ENCODE data around the gene PPP2R5C. TPM values are rescaled to one million over a fixed set of nuclear protein-coding genes. Genes with fewer than 3 reads are reported as not detected.

Gene PPP2R5C
- total and polyA plus RNA-seq, 8 donors, result 103 to 176 (median 112) TPM

DNA sequence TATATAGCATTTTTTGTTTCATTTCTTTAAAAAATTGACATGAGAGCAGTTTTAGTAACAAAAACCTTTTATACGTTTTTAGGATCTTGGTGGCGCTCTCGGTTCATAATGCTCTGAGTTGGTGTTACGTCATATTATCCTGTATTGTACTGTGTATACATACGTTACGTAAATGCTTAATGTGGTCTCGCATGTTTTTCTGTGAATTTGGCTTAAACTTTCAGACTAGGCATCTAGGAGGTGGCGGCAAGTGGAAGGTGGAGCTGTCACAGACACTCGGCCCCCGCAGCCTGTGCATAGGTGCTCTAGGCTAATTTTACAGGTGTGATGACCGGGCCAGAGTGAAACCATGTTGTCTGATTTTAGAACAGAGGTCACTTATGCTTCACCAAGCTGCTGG, 60.0 kb downstream of the PPP2R5C start:
- Histone ChIP-seq H3K27ac (no peak overlapping the region), H3K27me3 (no peaks in the 10 kb centered on the region), H3K4me1 (peaks cover 17 to 53% of the 10 kb centered on the region in 2 donors), H3K36me3 (peaks cover 0 to 12% of the 10 kb centered on the region in 2 donors), H3K4me3 (no peak overlapping the region), H3K9me3 (no peaks in the 10 kb centered on the region)
- ATAC-seq (no peak), DNase-seq (no peak)
- TF ChIP-seq, protein P1, sequence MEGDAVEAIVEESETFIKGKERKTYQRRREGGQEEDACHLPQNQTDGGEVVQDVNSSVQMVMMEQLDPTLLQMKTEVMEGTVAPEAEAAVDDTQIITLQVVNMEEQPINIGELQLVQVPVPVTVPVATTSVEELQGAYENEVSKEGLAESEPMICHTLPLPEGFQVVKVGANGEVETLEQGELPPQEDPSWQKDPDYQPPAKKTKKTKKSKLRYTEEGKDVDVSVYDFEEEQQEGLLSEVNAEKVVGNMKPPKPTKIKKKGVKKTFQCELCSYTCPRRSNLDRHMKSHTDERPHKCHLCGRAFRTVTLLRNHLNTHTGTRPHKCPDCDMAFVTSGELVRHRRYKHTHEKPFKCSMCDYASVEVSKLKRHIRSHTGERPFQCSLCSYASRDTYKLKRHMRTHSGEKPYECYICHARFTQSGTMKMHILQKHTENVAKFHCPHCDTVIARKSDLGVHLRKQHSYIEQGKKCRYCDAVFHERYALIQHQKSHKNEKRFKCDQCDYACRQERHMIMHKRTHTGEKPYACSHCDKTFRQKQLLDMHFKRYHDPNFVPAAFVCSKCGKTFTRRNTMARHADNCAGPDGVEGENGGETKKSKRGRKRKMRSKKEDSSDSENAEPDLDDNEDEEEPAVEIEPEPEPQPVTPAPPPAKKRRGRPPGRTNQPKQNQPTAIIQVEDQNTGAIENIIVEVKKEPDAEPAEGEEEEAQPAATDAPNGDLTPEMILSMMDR (IDR thresholded peaks at IDR 0.05), result no peak
- intact Hi-C loops (cut with DNase I), result no loop called here

- H3K9me3 ChIP-seq, result no peaks in the 10 kb centered on the region
- TF ChIP-seq, protein P1 (IDR thresholded peaks at IDR 0.05), result no peak
- no peaks in the 10 kb centered on the region for H3K27me3 ChIP-seq
- peak overlapping the region; percentile 89 to 95 for H3K27ac ChIP-seq
- DNase-seq (peak in 2 of 4 donors; percentile 85 to 90), ATAC-seq (peak; percentile 29)
- no peak overlapping the region for H3K4me3 ChIP-seq
- H3K4me1 ChIP-seq, result peaks cover 20 to 63% of the 10 kb centered on the region in 2 donors
- H3K36me3 ChIP-seq, result peaks cover 0 to 12% of the 10 kb centered on the region in 2 donors
- intact Hi-C loops (cut with DNase I), result no loop called here
Measured at GRCh38 chr14:101823066-101823465, 61.6 kb downstream of the PPP2R5C start.

- Histone ChIP-seq H3K4me3 (peak overlapping the region in 1 of 2 donors; percentile 8), H3K27ac (peak overlapping the region; percentile 89 to 95), H3K4me1 (peaks cover 20 to 65% of the 10 kb centered on the region in 2 donors), H3K36me3 (peaks cover 0 to 12% of the 10 kb centered on the region in 2 donors), H3K9me3 (no peaks in the 10 kb centered on the region), H3K27me3 (no peaks in the 10 kb centered on the region)
- TF ChIP-seq, protein P1 (IDR thresholded peaks at IDR 0.05), result no peak
- intact Hi-C loops (cut with DNase I), result no loop called here
- DNase-seq (peak in 1 of 4 donors; percentile 21), ATAC-seq (peak; percentile 62)
Measured at GRCh38 chr14:101823511-101824120, 62.1 kb downstream of the PPP2R5C start.

DNA sequence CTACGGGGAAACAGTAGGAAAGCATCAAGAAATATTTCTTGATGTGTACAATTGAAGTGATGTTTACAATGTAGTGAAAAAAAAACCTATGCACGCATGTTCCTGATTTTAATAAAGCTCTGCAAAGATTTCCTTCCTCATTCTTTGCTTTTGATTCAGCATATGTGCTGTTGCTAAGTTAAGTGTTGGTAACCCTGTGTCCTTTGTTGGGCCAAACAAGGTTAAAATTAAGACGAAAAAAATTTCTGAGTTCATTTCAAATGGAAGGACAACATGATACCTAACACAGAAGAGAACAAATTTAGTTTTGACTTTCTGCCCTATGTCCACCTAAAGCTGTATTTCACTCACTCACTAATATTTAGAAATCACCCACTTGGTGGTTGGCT, 62.8 kb downstream of the PPP2R5C start:
- intact Hi-C loops (cut with DNase I), result no loop called here
- peaks cover 0 to 8% of the 10 kb centered on the region in 2 donors for H3K36me3 ChIP-seq
- DNase-seq (peak in 1 of 4 donors; percentile 26), ATAC-seq (peak; percentile 53)
- TF ChIP-seq, protein P1 (IDR thresholded peaks at IDR 0.05), result no peak
- peak overlapping the region; percentile 89 to 95 for H3K27ac ChIP-seq
- H3K4me3 ChIP-seq, result peak overlapping the region in 1 of 2 donors; percentile 8
- peaks cover 20 to 67% of the 10 kb centered on the region in 2 donors for H3K4me1 ChIP-seq
- H3K9me3 ChIP-seq, result no peaks in the 10 kb centered on the region
- no peaks in the 10 kb centered on the region for H3K27me3 ChIP-seq

DNA sequence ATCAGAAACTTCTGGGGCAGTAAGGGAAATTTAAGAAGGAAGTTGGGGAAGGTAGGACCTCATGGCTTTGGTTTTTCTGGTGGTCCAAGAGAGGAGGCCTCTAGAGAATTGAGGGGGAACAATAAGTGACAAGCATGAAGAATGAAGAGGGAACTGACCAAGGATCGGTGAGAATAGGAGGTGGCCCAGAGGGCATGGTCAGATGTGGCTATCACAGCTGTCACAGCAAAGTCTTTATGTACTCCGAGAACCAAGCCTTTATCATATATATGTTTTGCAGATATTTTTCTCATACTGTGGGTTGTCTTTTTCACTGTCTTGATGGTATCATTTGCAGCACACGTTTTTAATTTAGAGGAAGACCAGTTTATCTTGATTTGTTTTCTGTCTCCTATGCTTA, 64.3 kb downstream of the PPP2R5C start:
- Histone ChIP-seq H3K27me3 (no peaks in the 10 kb centered on the region), H3K9me3 (no peaks in the 10 kb centered on the region), H3K4me1 (peaks cover 20 to 67% of the 10 kb centered on the region in 2 donors), H3K4me3 (no peak overlapping the region), H3K36me3 (no peaks in the 10 kb centered on the region), H3K27ac (peak overlapping the region; percentile 89 to 95)
- no peak for DNase-seq
- TF ChIP-seq, protein P1 (IDR thresholded peaks at IDR 0.05), result no peak
- intact Hi-C loops (cut with DNase I), result no loop called here
- no peak for ATAC-seq

All from left lung (tissue), 10 donors.